NCI-H1105 treated with DMSO at 0.1 percent for 48 hours (cell line): ENCODE data around the gene ORC2.
"Not testable (repeated sequence)": the region's sequence is repeated elsewhere in the genome, so short reads cannot be mapped to it uniquely, and the experiment has no call there.

Experiments
- DNase-seq: peaks from one replicate; lab custom pipeline; 2025; lab: John Stamatoyannopoulos, UW

ORC2 gene

DNA sequence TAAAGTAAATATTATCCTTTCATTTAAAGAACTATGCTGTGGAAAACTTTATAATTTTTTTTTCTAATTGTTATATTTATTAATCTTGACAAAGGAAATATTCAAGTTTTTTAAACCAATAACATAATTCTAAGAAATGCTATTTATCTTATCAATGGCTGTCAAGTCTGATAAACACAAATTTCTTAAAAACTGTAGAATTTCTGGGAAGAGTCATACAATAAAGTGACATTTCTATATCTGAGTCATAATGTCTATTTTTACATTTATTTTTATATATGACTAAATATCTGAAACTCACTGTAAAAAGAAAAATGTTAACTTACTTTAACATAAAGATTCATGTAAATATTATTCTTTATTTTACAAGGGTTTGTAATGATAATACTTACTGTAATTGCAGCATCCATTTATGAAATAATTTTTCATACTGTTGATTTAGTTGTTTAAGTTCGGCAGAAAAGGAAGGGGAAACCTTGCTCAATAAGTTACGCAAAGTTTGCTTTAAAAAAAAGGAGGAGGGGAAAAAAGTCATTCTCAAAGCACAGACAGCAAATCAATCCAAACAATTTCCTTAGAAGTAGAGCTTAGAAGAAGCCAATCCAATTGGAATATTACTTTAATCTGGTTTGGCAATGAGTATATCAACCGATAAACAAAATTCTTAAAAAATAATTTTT, 32.4 kb downstream of the ORC2 start:
- DNase-seq: no peak

DNA sequence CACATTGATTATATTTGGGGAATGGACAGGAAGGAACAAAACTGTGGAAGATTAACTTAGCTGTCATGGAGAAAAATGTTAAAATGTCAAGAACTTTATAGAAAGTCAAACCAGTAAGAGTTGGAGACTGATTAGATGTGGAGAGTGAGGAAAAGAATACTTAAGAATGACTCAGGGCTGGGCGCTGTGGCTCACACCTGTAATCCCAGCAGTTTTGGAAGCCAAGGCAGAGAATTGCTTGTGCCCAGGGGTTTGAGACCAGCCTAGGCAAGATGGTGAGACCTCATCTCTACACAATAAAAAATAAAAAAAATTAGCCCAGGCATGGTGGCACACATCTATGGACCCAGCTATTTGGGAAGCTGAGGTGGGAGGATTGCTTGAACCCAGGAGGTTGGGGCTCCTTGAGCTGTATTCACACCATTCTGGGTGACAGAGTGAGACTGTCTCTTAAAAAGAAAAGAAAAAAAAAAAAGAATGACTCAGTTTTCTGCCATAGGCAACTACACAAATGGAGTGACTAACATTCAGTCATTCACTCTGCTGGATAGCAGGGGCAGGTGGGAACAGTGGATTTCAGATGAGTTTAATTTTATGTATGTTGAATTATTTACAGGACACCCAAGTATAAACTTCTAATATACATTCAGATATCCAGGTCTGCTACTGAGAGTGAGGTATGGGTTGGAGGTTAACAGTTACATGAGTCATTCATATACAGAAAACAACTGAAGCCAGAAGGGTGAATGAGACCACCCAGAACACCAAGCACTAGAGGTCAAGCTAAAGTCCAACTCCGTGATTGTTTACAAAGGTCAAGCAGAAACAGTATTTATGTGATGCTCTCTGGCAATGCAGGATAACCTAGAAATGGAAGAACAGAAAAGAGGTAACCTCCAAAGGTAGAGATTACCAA, 33.9 kb downstream of the ORC2 start:
- no peak for DNase-seq

DNA sequence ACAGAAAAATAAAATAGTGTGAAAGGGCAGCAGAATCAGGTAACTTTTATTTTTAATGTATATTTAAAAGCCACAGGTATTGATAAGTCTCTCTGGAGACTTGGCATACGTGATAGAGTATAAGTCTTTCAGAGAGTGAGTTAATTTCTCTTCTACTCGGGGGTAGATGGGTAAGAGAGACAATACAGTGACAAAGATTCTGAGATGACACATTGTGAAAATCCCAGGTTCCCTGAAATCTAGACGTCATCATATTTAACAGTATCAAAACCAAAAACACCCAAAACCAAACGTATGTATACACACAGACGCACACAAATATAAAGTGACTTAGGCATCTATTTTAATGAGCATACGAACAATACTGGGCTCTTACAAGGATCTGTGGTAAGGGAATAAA, 41.0 kb downstream of the ORC2 start:
- DNase-seq: no peak

DNA sequence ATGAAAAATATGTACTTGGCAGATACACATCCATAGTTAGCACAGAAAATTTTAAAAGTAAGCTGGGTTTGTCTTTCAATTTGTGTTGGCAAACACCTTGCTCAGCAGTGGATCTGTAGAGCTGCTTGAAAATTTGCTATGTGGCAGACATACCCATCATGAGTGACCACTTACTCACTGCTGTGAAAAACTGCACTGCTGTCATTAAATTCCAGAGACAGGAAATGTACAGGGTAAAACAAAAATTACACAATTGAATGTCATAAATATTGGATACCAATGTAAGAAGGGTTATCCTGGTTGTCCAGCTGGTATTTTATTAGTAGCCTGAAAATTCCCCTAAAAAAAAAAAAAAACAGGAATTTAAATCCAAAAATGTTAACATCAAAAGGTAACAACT, 49.8 kb downstream of the ORC2 start:
- DNase-seq: no peak

DNA sequence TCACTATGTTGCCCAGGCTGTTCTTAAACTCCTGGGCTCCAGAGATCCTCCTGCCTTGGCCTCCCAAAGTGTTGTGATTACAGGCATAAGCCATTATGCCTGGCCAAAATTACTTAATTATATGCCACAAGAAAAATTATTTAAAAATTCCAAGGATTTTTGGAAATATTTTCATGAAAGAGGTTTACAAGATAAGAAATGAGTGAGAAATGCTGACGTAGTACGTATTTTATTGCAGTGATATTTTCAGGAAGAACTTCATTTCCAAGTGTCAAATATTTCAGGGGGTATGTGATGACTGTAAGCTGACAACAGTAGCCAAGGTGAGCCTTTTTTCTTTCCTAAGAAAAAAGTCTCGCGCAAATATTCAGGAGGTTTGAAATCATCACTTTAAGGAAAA, 53.5 kb downstream of the ORC2 start:
- DNase-seq: no peak

DNA sequence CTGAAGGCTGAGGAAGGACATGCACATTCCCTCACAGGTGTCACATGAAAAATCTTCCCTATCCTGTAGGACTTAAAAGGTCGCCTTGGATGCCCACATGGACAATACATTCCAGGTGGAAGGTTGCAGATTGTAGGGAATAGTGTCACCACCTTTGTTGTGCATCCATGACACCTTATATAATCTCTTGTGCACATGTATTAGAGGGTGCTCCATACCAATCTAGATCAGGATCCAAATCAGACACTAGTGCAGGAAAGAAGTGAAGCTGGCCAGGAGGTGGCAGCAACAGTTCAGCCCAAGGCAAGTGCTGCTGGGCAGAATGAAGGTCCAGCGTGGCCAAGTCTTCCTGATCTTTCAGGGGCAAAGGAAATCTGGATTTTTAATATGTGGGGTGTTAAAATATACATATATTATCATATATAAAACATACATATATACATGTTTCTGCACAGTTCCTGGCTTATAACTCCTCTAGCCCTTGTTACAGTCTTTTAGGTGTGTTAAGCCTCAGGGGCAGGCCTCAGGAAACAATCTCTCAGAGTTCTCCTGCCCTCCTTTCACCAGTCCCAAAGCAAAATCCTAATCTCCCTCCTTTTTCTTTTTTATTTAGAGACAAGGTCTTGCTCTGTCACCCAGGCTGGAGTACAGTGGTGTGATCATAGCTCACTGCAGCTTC, 57.7 kb downstream of the ORC2 start:
- peak; percentile 36 for DNase-seq

DNA sequence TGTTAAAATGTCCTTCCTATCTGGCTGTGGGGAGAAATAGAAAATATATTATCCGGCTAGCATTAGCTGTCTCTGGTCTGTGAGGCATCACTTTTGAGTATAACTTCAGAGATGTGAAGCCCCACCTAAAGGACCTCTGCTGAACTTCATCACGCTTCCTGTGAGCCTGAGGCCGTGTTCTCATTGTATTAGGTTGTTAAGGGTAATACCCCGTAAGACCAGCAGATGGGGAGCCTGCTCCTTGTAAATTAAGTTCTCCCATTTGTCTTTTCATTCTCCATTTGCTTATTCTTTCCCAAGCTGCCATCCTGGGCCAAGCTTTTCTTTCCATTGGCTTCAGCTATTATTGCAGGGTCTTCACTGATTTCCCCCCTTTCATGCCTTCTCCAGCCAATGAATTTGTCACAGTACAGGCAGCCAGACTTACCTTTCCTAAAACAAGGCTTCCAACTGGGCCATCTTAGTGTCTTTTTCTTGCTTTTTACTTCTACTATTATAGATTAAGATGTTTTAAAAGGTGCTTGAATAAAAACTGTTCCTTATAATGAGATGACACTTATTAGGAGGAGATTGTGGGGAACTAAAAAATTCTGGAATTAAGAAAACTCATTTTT, 61.9 kb downstream of the ORC2 start:
- peak; percentile 86 for DNase-seq

DNA sequence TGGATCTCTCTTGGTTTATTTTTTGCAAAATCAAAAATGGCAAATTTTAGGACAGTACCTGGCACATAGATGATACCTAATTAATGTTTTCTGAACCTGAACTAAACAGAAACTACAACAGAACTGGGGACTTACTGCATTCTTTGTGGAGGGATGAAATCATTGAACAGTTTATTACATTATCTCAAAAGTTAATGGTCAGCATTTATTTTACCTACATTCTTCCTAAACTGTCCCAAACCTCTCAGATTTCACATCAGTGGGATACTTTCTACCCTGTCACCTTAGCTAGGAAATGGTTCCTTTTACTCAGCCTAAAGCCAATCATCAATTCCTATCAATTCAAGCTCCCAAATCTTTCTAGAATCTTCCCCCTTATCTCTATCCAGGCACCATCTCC, 64.0 kb downstream of the ORC2 start:
- no peak for DNase-seq

DNA sequence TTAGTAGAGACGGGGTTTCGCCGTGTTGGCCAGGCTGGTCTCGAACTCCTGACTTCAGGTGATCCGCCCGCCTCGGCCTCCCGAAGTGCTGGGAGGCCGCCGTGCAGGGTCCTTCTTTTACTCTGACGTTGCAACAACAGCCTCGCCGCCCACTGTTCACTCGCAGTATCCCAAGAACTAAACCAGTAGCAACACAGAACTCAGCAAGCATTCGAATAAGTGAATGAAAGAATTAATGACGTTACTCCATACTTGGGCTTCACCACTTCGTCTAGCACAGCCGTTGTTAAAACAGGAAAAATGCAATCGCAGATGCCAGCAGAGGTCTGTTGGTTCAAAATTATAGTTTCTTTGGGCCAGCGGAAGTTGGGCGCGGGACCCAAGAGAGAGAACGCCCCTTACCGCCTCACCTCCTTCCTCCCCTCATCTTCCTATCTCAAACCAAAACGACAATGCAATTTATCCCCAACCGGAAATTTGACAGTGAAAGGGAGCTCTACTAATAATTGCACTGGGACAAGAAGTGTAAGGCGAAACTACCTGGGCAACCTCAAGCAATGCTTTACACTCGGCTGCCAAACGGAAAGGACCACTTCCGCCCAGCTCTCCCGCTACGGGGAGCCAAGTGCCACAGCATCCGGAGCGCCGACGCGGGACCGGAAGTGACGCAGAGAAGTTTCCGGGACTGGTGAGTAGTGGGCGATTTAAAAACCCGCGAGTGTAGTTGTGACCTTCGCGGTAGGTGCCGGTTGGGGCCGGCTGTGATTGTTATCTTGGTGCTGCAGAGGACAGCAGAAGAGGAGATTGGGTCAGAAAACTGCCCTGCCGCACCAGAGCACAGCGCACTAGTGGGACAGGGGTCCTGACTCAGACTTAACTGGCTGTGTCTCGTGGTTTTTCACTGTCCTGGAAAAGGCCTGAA, 74.5 kb downstream of the ORC2 start, which contains the start of the genes NIF3L1 and PPIL3:
NIF3L1 (plus strand) TSS at position 668 of the 922 bp plus-strand sequence. CDS start 2,573 bp downstream, outside the sequence.
PPIL3 (minus strand) TSS at position 374 of the 922 bp plus-strand sequence. CDS start 1,462 bp downstream, outside the sequence.
- DNase-seq: peak; percentile 93

DNA sequence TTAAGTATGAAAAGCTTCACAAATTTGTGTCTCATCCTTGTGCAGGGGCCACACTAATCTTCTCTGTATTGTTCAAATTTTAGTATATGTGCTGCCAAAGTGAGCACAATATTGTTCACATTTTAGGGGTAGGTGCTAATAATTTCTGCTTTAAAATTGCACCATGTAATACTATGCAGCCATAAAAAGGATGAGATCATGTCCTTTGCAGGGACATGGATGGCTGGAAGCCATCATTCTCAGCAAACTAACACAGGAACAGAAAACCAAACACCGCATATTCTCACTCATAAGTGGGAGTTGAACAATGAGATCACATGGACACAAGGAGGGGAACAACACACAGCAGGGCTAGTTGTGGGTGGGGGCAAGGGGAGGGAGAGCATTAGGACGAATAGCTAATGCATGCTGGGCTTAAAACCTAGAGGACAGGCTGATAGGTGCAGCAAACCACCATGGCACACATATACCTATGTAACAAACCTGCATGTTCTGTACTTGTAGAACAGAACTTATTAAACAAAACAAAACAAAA, 81.7 kb downstream of the ORC2 start:
- DNase-seq: not testable (repeated sequence)

DNA sequence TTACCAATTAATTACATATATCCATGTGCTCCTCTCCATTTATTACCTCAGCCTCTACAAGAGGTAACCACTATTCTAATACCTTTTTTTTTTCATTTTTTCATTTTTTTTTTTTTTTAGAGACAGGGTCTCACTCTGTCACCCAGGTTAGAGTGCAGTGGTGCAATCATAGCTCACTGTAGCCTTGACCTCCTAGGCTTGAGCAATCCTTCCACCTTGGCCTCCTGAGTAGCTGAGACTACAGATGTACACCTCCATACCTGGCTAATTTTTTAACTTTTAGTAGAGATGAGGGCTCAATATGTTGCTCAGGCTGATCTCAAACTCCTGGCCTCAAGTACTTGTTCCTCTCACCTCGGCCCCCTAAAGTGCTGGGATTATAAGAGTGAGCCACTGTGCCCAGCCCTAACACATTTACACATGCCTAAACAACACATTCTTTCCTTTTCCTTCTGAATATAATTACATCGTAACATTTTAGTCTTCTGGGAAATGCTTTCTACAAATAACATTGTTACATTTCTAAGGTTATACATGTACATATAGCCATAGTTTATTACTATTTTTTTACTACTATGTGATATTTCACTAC, 85.1 kb downstream of the ORC2 start:
- DNase-seq: no peak

DNA sequence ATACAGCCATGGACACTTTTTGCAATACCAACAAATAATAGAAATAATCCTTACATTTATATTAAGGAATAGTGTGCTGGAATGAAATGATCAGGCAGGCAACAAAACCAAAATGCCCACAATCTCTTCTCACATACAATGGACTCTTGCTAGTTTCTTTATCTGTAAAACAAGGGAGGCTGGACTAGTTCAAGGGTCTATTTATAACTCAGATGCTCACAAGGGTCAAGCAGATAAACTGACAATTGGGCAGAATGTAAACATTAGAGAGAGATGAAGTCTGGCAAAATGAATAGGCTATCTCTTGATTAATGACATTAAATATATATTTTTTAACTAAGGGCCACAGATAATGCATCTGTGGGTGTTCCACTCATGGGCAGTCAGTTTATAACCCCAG, 86.0 kb downstream of the ORC2 start:
- no peak for DNase-seq

DNA sequence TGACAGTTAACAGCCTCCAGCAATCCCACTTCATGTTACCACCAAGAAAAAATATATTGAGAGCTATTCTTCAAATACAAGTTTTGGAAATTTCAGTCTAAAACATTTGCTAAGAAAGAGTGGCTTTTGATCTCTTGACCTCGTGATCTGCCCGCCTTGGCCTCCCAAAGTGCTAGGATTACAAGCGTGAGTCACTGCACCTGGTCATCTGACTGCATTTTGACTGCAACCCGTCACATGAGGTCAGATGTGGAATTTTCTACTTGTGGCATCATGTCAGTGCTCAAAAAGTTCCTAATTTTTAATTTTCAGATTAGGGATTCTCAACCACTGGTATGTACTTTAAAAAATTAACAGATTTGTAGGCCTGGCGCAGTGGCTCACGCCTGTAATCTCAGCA, 89.9 kb downstream of the ORC2 start:
- no peak for DNase-seq

DNA sequence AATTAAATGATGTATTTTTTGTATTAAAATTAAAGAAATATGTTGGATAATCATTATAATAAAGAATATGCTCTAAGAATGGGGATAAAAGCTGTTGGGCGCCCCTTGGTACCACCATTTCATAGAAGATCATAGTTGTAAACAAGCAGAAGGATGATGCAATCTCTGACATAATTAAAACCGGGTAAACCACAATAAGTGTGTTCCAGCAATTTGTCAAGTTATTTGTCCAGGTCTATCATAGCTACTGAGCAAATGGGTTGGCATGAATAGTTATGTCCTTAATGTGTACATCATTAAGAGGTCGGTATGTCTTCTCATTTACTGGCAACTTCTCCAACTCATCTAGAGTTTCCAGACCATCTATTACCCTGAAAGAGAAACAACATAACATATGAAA, 92.3 kb downstream of the ORC2 start:
- no peak for DNase-seq

DNA sequence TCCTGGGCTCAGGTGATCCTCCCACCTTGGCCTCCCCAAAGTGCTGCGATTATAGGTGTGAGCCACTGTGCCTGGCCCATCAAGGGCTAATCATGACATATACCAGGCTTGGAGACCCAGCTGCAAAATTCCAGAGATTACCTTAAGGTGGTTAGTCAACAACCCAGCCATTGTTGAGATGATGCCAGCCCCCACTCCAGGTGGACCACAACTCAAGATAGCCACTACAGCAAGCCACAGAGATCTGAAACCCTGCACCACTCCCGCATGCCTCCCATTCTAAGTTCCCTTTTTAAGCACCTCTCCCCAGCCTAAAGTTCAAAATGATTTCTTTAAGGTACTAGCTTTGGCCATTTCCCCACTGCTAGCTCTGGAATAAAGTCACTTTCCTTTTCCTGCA, 94.4 kb downstream of the ORC2 start:
- no peak for DNase-seq

DNA sequence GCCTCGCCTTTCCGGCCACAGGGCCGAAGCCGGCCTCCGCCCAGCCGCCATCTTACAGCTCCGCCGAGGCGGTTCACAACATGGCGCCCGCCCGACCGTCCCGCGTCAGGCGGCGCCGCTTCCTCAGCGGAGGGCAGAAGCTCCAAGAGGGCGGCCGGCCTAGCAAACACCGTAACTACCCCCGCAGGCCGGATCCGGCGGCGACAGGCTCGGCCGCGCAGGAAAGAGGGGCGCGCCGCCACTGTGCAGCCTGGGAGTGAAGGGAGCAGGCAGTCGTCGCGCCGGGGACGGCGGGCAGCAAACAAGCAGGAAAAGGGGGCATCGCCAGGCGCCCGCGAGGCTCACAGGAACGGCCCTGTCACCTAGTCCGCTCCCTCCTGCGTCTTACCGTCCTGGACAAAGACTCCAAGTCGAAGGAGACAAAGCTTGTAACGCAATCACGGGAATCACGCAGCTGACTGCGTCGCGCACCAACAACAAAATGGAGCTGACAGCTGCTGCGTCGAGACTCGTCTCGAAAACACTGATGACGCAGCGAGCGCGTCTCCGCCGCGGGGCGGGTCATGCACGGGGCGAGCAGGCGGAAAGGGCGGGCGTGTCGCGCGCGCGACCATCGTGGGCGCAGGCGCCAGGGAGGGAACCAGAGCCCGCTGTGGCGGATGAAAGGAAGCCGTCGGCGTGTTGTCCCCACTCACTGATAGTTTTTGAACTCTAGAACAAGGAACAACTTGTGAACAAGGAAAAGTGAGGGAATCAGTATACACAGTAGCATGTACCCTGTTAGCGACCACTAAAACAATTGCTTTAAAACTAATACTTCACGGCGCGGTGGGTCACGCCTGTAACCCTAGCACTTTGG, 99.1 kb downstream of the ORC2 start, which contains the start of gene CLK1:
CLK1 (minus strand) TSS at position 483 of the 859 bp plus-strand sequence. CDS start 2,796 bp downstream, outside the sequence.
- DNase-seq: peak; percentile 79

DNA sequence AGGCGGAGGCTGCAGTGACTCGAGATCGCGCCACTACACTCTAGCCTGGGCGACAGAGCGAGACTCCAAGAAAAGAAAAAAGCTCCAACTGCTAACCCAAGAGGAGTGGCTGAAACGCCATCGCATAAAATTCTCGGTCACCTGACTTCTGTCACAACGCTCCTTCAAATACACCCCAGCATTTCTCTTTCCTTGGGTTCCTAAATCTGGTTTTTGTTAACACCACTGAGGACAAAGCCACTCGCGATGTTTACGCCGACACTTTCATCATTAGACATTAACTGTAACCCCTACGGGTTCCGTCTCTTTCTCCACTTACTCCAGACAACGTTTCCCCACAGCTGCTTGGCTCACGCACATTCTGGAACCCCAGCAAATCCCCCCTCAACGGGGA, 99.7 kb downstream of the ORC2 start:
- no peak for DNase-seq

DNA sequence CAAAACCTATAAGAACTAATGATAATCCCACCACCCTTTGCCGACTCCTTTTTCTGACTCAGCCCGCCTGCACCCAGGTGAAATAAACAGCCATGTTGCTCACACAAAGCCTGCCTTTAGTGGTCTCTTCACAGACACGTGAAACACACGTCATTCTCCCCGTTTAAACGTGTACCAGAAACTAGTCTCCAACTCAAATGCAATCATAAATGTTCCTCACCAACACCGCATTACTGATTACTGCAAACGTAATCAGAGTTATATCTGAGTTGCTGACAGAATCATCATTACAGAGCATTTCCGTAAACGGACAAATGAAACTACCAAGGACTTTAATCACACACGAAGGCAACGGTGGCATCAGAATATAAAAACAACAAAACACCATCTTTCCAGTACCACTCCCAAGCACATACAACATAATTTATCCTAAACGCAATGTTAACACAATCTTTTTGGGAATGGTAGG, 100.9 kb downstream of the ORC2 start:
- peak; percentile 8 for DNase-seq

DNA sequence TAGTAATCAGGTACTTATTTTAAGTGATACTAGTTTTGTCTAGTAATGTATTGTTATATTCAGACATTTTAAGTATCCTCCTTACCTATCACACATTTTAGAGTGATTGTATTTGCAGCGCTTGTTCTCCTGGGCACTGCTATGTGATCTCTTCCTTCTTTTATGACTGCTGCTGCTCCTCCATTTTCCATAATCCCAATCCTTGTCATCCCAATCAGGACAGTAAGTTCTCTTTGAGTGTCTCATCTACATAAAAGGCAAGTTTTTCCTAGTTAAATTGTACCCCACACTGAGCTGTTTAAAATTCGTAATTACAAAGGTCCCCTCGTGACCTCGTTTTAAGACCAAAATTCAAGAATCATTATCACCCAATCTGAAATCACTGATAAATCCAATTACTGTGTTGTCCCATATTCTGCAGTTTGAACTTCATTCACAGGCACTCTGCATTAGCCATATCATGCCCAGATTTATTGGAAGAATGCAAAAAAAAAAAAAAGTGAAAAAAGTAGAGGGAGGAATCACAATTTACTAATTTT, 101.8 kb downstream of the ORC2 start:
- DNase-seq: no peak
